Calu3 (cell line): Measurements from ENCODE around the gene GIPC1. TPM values are rescaled to one million over a fixed set of nuclear protein-coding genes. Genes with fewer than 3 reads are reported as not detected.

Source experiments
- BruUV-seq: library from RNA; stranded (reverse); fragments of 400-500 nt; replicated peaks from 2 replicates; lab custom pipeline; 2021; lab: Mats Ljungman, UMichigan
- CTCF ChIA-PET: fragments of 300-600 bp; sonication (Branson Sonifier 250); formaldehyde crosslinking; loops from one replicate; lab custom pipeline; 2022; ENCODE audit warnings: antibody characterized with exemption; lab: Charles Lee
- DNase-seq: peaks from one replicate; pipeline ENCODE4 v3.0.0; 2022
- H3K27ac Mint-ChIP-seq: one replicate; pipeline ENCODE4 v1.8.0; 2022; ENCODE audit warnings: mixed read lengths; ENCODE audit not compliant: unreplicated experiment
- H3K27me3 Mint-ChIP-seq: one replicate; pipeline ENCODE4 v1.8.0; 2022; ENCODE audit warnings: mixed read lengths; ENCODE audit not compliant: unreplicated experiment
- H3K36me3 Mint-ChIP-seq: one replicate; pipeline ENCODE4 v1.8.0; 2022; ENCODE audit warnings: mild to moderate bottlenecking, moderate library complexity, mixed read lengths; ENCODE audit not compliant: insufficient read depth, unreplicated experiment
- H3K4me1 Mint-ChIP-seq: one replicate; pipeline ENCODE4 v1.8.0; 2022; ENCODE audit warnings: mild to moderate bottlenecking, low read depth, mixed read lengths; ENCODE audit not compliant: unreplicated experiment
- H3K4me3 Mint-ChIP-seq: one replicate; pipeline ENCODE4 v1.8.0; 2022; ENCODE audit warnings: mild to moderate bottlenecking, low read depth, moderate library complexity, mixed read lengths; ENCODE audit not compliant: unreplicated experiment
- H3K9me3 Mint-ChIP-seq: one replicate; pipeline ENCODE4 v1.8.0; 2022; ENCODE audit warnings: low read depth, mixed read lengths; ENCODE audit not compliant: unreplicated experiment
- intact Hi-C: fragments of 100-400 bp; cut with micrococcal nuclease; formaldehyde crosslinking; loops from one replicate; pipeline ENCODE4 v1.10.0; 2022; ENCODE audit not compliant: unreplicated experiment
- total RNA-seq: library from RNA; stranded (reverse); gene quantifications from 2 replicates; pipeline ENCODE4 v1.2.3, GENCODE V29; 2022
- TF ChIP-seq, protein P1 (sequence below): fragments of 200-600 bp; IDR thresholded peaks from one replicate; pipeline ENCODE4 v1.8.0; 2022; ENCODE audit warnings: antibody characterized with exemption; ENCODE audit not compliant: unreplicated experiment

The GIPC1 gene
- total RNA-seq, 1 experiment from 2014 or later = 139 TPM

- TF ChIP-seq, protein P1, sequence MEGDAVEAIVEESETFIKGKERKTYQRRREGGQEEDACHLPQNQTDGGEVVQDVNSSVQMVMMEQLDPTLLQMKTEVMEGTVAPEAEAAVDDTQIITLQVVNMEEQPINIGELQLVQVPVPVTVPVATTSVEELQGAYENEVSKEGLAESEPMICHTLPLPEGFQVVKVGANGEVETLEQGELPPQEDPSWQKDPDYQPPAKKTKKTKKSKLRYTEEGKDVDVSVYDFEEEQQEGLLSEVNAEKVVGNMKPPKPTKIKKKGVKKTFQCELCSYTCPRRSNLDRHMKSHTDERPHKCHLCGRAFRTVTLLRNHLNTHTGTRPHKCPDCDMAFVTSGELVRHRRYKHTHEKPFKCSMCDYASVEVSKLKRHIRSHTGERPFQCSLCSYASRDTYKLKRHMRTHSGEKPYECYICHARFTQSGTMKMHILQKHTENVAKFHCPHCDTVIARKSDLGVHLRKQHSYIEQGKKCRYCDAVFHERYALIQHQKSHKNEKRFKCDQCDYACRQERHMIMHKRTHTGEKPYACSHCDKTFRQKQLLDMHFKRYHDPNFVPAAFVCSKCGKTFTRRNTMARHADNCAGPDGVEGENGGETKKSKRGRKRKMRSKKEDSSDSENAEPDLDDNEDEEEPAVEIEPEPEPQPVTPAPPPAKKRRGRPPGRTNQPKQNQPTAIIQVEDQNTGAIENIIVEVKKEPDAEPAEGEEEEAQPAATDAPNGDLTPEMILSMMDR = no peak
- Mint-ChIP-seq H3K9me3 (no peaks in the 10 kb centered on the region), H3K4me1 (peaks cover 13% of the 10 kb centered on the region), H3K27ac (no peak overlapping the region), H3K27me3 (no peaks in the 10 kb centered on the region), H3K4me3 (no peak overlapping the region), H3K36me3 (peaks cover 50% of the 10 kb centered on the region)
- CTCF ChIA-PET = no interaction called here
- intact Hi-C loops = no loop called here
- DNase-seq = no peak
- BruUV-seq = no TSS peak
Observed at GRCh38 chr19:14477418-14478112, 18.4 kb downstream of the GIPC1 start.

GRCh38 chr19:14476673-14477401, 19.1 kb downstream of the GIPC1 start:
- no peak for DNase-seq
- CTCF ChIA-PET = no interaction called here
- no TSS peak for BruUV-seq
- TF ChIP-seq, protein P1 = no peak
- Mint-ChIP-seq H3K36me3 (peaks cover 51% of the 10 kb centered on the region), H3K4me3 (no peak overlapping the region), H3K9me3 (no peaks in the 10 kb centered on the region), H3K27ac (peak overlapping the region; percentile 72), H3K4me1 (peaks cover 13% of the 10 kb centered on the region), H3K27me3 (no peaks in the 10 kb centered on the region)
- intact Hi-C loops = no loop called here

DNA sequence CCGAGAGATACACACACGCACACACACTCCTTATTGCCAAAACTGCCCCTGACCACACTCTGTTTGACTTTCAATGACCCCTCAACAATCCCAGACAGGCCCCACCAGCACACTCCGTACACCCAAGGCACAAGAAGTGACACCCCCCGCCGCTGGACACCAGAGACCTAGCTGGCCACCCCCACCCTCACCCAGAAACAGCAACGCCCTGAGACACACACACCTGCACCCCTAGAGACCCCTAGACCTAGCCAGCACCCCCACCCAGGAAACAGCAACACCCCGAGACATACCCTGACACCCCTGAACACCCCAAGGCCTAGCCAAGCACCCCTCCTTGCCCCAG, 19.6 kb downstream of the GIPC1 start:
- BruUV-seq = no TSS peak
- Mint-ChIP-seq H3K27me3 (no peaks in the 10 kb centered on the region), H3K4me1 (peaks cover 13% of the 10 kb centered on the region), H3K9me3 (no peaks in the 10 kb centered on the region), H3K4me3 (no peak overlapping the region), H3K36me3 (peaks cover 57% of the 10 kb centered on the region), H3K27ac (peak overlapping the region; percentile 72)
- no peak for DNase-seq
- CTCF ChIA-PET = no interaction called here
- TF ChIP-seq, protein P1 = no peak
- intact Hi-C loops = no loop called here

GRCh38 chr19:14475251-14476073, 20.5 kb downstream of the GIPC1 start, which contains the start of gene PTGER1:
Gene PTGER1 (minus strand): TSS chr19:14475354. CDS start chr19:14474320, 1,034 bp downstream.
- no peaks in the 10 kb centered on the region for H3K9me3 Mint-ChIP-seq
- CTCF ChIA-PET = no interaction called here
- no peak within 1 kb of the TSS for H3K4me3 Mint-ChIP-seq
- DNase-seq = no peak
- intact Hi-C loops = no loop called here
- H3K27ac Mint-ChIP-seq = peak within 1 kb of the TSS; percentile 62
- TF ChIP-seq, protein P1 = no peak
- H3K27me3 Mint-ChIP-seq = no peaks in the 10 kb centered on the region
- no TSS peak for BruUV-seq
- peaks cover 13% of the 10 kb centered on the region for H3K4me1 Mint-ChIP-seq
- H3K36me3 Mint-ChIP-seq = peaks cover 64% of the 10 kb centered on the region
